HepG2 (cell line): ENCODE measurements around the gene ATP2A3. TPM values are rescaled to one million over a fixed set of nuclear protein-coding genes. Genes with fewer than 3 reads are reported as not detected.

ENCODE experiments used
- ATAC-seq: fragments of 200-7000 bp; cut with Tn5 transposase; 3 replicates; pipeline ENCODE4 v1.9.1; 2020; ENCODE audit warnings: mild to moderate bottlenecking, moderate library complexity
- BruUV-seq: library from RNA; stranded (reverse); fragments of 400-500 nt; replicated peaks from 2 replicates; lab custom pipeline; 2021; lab: Mats Ljungman, UMichigan
- CTCF ChIA-PET: fragments of 300-600 bp; formaldehyde crosslinking; extraction: SDS; loops from one replicate; lab custom pipeline; 2021; ENCODE audit warnings: low total read pairs, inconsistent platforms, low intra/inter-chr PET ratio; lab: Yijun Ruan, JAX
- POLR2A ChIA-PET: fragments of 350-600 bp; sonication (Branson Sonifier 250); formaldehyde crosslinking; loops from one replicate; lab custom pipeline; 2020; ENCODE audit warnings: antibody characterized with exemption, inconsistent platforms; lab: Yijun Ruan, JAX
- DNase-seq: peaks from one replicate; pipeline ENCODE4 v3.0.0-alpha.2; 2015; ENCODE audit warnings: low spot score
- FAIRE-seq: peaks from 3 replicates; lab custom pipeline; 2011; peaks lifted over from hg19 to GRCh38; lab: Jason Lieb, UNC
- H2AFZ ChIP-seq: one replicate; pipeline ENCODE4 v1.6.1; 2011; ENCODE audit warnings: low read length, inconsistent platforms
- H3K27ac ChIP-seq: fragments of 300-600 bp; 3 replicates; pipeline ENCODE4 v1.8.0; 2011; ENCODE audit warnings: mixed run types, mild to moderate bottlenecking, mixed read lengths, low read length, inconsistent platforms; ENCODE audit not compliant: insufficient read depth; ENCODE audit errors: extremely low read length
- H3K27me3 ChIP-seq, 2 experiments: fragments of 200-600 bp in 1 of 2; 2 replicates in 1 of 2; 3 replicates in 1 of 2; pipeline versions ENCODE4 v1.6.0 to v1.8.0; 2011; ENCODE audit warnings: low read length in 2 of 2, mild to moderate bottlenecking in 2 of 2, moderate library complexity in 2 of 2, inconsistent platforms in 1 of 2; ENCODE audit not compliant: insufficient read depth in 2 of 2, control insufficient read depth in 1 of 2
- H3K36me3 ChIP-seq, 2 experiments: fragments of 200-600 bp in 1 of 2; replicated peaks in 1 of 2; 2 replicates in 1 of 2; 3 replicates in 1 of 2; pipeline versions ENCODE4 v1.5.1 to v1.8.0; 2011; ENCODE audit warnings: low read length in 2 of 2, inconsistent platforms in 1 of 2; ENCODE audit not compliant: insufficient read depth in 2 of 2, control insufficient read depth in 1 of 2
- H3K4me1 ChIP-seq: 2 replicates; pipeline ENCODE4 v1.5.1; 2012; ENCODE audit warnings: low read length, inconsistent platforms; ENCODE audit not compliant: insufficient read depth
- H3K4me2 ChIP-seq: 2 replicates; pipeline ENCODE4 v1.6.0; 2011; ENCODE audit warnings: low read depth, low read length, inconsistent platforms
- H3K4me3 ChIP-seq, 3 experiments: fragments of 200-600 bp in 1 of 3; sonication (generic), shearing (Covaris generic) in 1 of 3; replicated peaks in 1 of 3; 2 replicates each; pipeline ENCODE4 v1.5.1; 2011 to 2016; ENCODE audit warnings: low read length in 3 of 3, inconsistent platforms in 2 of 3, low read depth in 2 of 3, mild to moderate bottlenecking in 2 of 3, control low read depth in 1 of 3, mixed read lengths in 1 of 3; ENCODE audit not compliant: insufficient read depth in 1 of 3
- H3K79me2 ChIP-seq: one replicate; pipeline ENCODE4 v1.6.1; 2011; ENCODE audit warnings: low read length, inconsistent platforms; ENCODE audit not compliant: insufficient read depth
- H3K9ac ChIP-seq: 2 replicates; pipeline ENCODE4 v1.6.0; 2011; ENCODE audit warnings: mild to moderate bottlenecking, low read depth, low read length, inconsistent platforms; ENCODE audit not compliant: insufficient read depth
- H3K9me3 ChIP-seq: 2 replicates; pipeline ENCODE4 v1.5.1; 2012; ENCODE audit warnings: mild to moderate bottlenecking, low read length
- H4K20me1 ChIP-seq: 2 replicates; pipeline ENCODE4 v1.6.0; 2011; ENCODE audit warnings: inconsistent platforms, mild to moderate bottlenecking, low read length, moderate library complexity; ENCODE audit not compliant: insufficient read depth
- FOXA3 ChIP-seq: IDR thresholded peaks from 2 replicates; pipeline ENCODE4 v1.6.1; 2016; ENCODE audit warnings: missing genetic modification reagents, missing compliant biosample characterization
- GATAD2A ChIP-seq: IDR thresholded peaks from 2 replicates; pipeline ENCODE4 v1.6.1; 2016
- GPN1 ChIP-seq: sonication (generic); formaldehyde crosslinking; IDR thresholded peaks from 2 replicates; pipeline ENCODE4 v1.5.1; 2020; ENCODE audit warnings: missing genetic modification reagents, borderline replicate concordance
- MAZ ChIP-seq, 2 experiments: sonication (generic) in 1 of 2; formaldehyde crosslinking in 1 of 2; IDR thresholded peaks; 2 replicates each; pipeline versions ENCODE4 v1.5.0 to v1.6.1; 2012 to 2020; ENCODE audit warnings: low read depth in 2 of 2, mild to moderate bottlenecking in 2 of 2, borderline replicate concordance in 1 of 2, improper control_type of control experiment in 1 of 2, low read length in 1 of 2, missing genetic modification reagents in 1 of 2, moderate library complexity in 1 of 2
- MIXL1 ChIP-seq: IDR thresholded peaks from 2 replicates; pipeline ENCODE4 v1.6.1; 2016
- NFYB ChIP-seq: sonication (generic); formaldehyde crosslinking; IDR thresholded peaks from 2 replicates; pipeline ENCODE4 v1.4.0; 2020; ENCODE audit warnings: missing genetic modification reagents
- NR2F1 ChIP-seq, 2 experiments: fragments of 450-650 bp in 1 of 2; formaldehyde crosslinking in 1 of 2; IDR thresholded peaks; 2 replicates each; pipeline versions ENCODE4 v1.5.0 to v1.6.1; 2016 to 2020; ENCODE audit warnings: mild to moderate bottlenecking in 1 of 2, missing compliant biosample characterization in 1 of 2, missing genetic modification reagents in 1 of 2, moderate library complexity in 1 of 2
- RBAK ChIP-seq: sonication (generic); formaldehyde crosslinking; IDR thresholded peaks from 2 replicates; pipeline ENCODE4 v1.5.1; 2020; ENCODE audit warnings: mild to moderate bottlenecking, missing genetic modification reagents
- RFX3 ChIP-seq: IDR thresholded peaks from 2 replicates; pipeline ENCODE4 v1.6.1; 2016; ENCODE audit warnings: missing biosample characterization, missing genetic modification reagents
- TBX3 ChIP-seq: fragments of 450-650 bp; IDR thresholded peaks from 2 replicates; pipeline ENCODE4 v1.6.1; 2017; ENCODE audit warnings: antibody characterized with exemption, mild to moderate bottlenecking, inconsistent platforms, borderline replicate concordance
- TOPORS ChIP-seq: sonication (generic); formaldehyde crosslinking; IDR thresholded peaks from 2 replicates; pipeline ENCODE4 v1.8.0; 2023; ENCODE audit warnings: mild to moderate bottlenecking, missing genetic modification reagents
- ZKSCAN1 ChIP-seq: fragments of 150-350 bp; IDR thresholded peaks from 2 replicates; pipeline ENCODE4 v1.6.1; 2014; ENCODE audit warnings: low read length
- ZNF382 ChIP-seq: sonication (generic); formaldehyde crosslinking; IDR thresholded peaks from 2 replicates; pipeline ENCODE4 v1.5.0; 2020; ENCODE audit warnings: missing genetic modification reagents, mild to moderate bottlenecking, borderline replicate concordance
- ZNF576 ChIP-seq: sonication (generic); formaldehyde crosslinking; IDR thresholded peaks from 2 replicates; pipeline ENCODE4 v1.4.0; 2020; ENCODE audit warnings: mild to moderate bottlenecking, missing genetic modification reagents
- ZNF619 ChIP-seq: sonication (generic); formaldehyde crosslinking; IDR thresholded peaks from 2 replicates; pipeline ENCODE4 v1.4.0; 2020; ENCODE audit warnings: mild to moderate bottlenecking, missing genetic modification reagents
- ZNF652 ChIP-seq: IDR thresholded peaks from 2 replicates; pipeline ENCODE4 v1.6.1; 2016; ENCODE audit warnings: low read depth, borderline replicate concordance
- ZNF746 ChIP-seq: sonication (generic); formaldehyde crosslinking; IDR thresholded peaks from 2 replicates; pipeline ENCODE4 v1.8.0; 2022; ENCODE audit warnings: mild to moderate bottlenecking, missing genetic modification reagents
- ZNF792 ChIP-seq: IDR thresholded peaks from 2 replicates; pipeline ENCODE4 v1.6.1; 2016
- WGBS: methylation state at CpG from one replicate; pipeline ENCODE4 v1.1.6; 2017; ENCODE audit warnings: low lambda C conversion rate; 5-methylcytosine and 5-hydroxymethylcytosine counted together
- in situ Hi-C: cut with HindIII; loops from 2 replicates; pipeline ENCODE4 v1.10.0; 2017; ENCODE audit warnings: low pct_unique_long_range_greater_than_20kb; ENCODE audit not compliant: extremely low pct_ligation_motif_present
- intact Hi-C: fragments of 100-400 bp; cut with micrococcal nuclease; formaldehyde crosslinking; loops from one replicate; pipeline ENCODE4 v1.10.0; 2022; ENCODE audit not compliant: unreplicated experiment
- polyA plus RNA-seq, 8 experiments: library from polyadenylated mRNA; depleted of rRNA in 3 of 8; stranded (reverse) in 7 of 8; unstranded in 1 of 8; fragments of >200 nt; fragmentation: Illumina TruSeq in 4 of 8; extraction: Trizol in 4 of 8; gene quantifications; 2 replicates each; pipeline versions ENCODE4 v1.2.1 to v1.2.3, GENCODE V29; 2011 to 2016; ENCODE audit warnings: low read depth in 4 of 8, missing spikeins in 1 of 8, mixed read lengths in 1 of 8; ENCODE audit not compliant: insufficient read depth in 1 of 8
- total RNA-seq, 5 experiments: library from RNA; depleted of rRNA; stranded (reverse); fragments of >200 nt; fragmentation: Illumina TruSeq; extraction: Trizol; gene quantifications; 2 replicates each; pipeline ENCODE4 v1.2.3, GENCODE V29; 2016; ENCODE audit warnings: low read depth in 1 of 5

The ATP2A3 gene
- total and polyA plus RNA-seq, 2 of the 13 experiments (the other 11 are each of a cell fraction or from before 2014, with no cell fraction given), result 0.07 TPM; not detected in 1

GRCh38 chr17:3879186-3879585 lies 85.1 kb downstream of the ATP2A3 start:
- Histone ChIP-seq H3K9ac (no peak overlapping the region), H3K27me3 (no peaks in the 10 kb centered on the region), H3K79me2 (no peaks in the 10 kb centered on the region), H2AFZ (no peak overlapping the region), H3K4me3 (no peak overlapping the region), H3K9me3 (no peaks in the 10 kb centered on the region), H3K27ac (no peak overlapping the region), H4K20me1 (no peaks in the 10 kb centered on the region), H3K36me3 (no peaks in the 10 kb centered on the region; a peak in 1 of 5 replicates), H3K4me1 (peaks cover 8% of the 10 kb centered on the region; the same call in 1 of the 2 replicates), H3K4me2 (no peak overlapping the region)
- POLR2A ChIA-PET, result interaction anchor here (1.5 to 1.6 kb wide), 2 partner anchors 26 to 33 kb away, joined by 5 to 7 read pairs; partner anchors contain the start of gene NCBP3
- intact Hi-C loops, result no loop called here
- BruUV-seq, result no TSS peak
- no peak for ATAC-seq
- CTCF ChIA-PET, result no interaction called here
- DNase-seq, result no peak
- no peak for FAIRE-seq
- 94% methylated on average over 5 of the region's 5 CpGs for WGBS
- TF ChIP-seq TOPORS (CRISPR knock-in tag) (no peak), ZNF792 (CRISPR knock-in tag) (no peak), ZKSCAN1 (no peak), MIXL1 (CRISPR knock-in tag) (no peak), FOXA3 (CRISPR knock-in tag) (no peak), RBAK (no peak), GATAD2A (no peak), GPN1 (CRISPR knock-in tag) (no peak)
- in situ Hi-C loops, result no loop called here

- H3K36me3 ChIP-seq, result peaks cover 0 to 1% of the 10 kb centered on the region in 2 experiments; a peak in 1 of 5 replicates
- DNase-seq (no peak), FAIRE-seq (no peak), ATAC-seq (no peak)
- no TSS peak for BruUV-seq
- ChIA-PET POLR2A (no interaction called here), CTCF (no interaction called here)
- H3K4me2 ChIP-seq, result no peak overlapping the region
- H4K20me1 ChIP-seq, result no peaks in the 10 kb centered on the region
- in situ Hi-C loops (no loop called here), intact Hi-C loops (no loop called here)
- WGBS, result 84% methylated on average over 7 of the region's 8 CpGs
- H3K4me1 ChIP-seq, result peaks cover 8% of the 10 kb centered on the region; the same call in 1 of the 2 replicates
- H3K79me2 ChIP-seq, result no peaks in the 10 kb centered on the region
- H3K4me3 ChIP-seq, result no peak overlapping the region
- TF ChIP-seq NR2F1 (CRISPR knock-in tag; IDR thresholded peaks at IDR 0.05) (no peak), ZNF652 (no peak), MAZ (IDR thresholded peaks at IDR 0.05; ENCODE audit: borderline replicate concordance, low read depth, low read length) (no peak), MAZ (CRISPR knock-in tag; IDR thresholded peaks at IDR 0.05; ENCODE audit: low read depth) (no peak), ZNF382 (CRISPR knock-in tag) (no peak), ZNF619 (CRISPR knock-in tag) (no peak), RFX3 (CRISPR knock-in tag) (no peak), TBX3 (no peak), NFYB (no peak), ZNF746 (CRISPR knock-in tag) (no peak), ZNF576 (CRISPR knock-in tag) (no peak)
- no peaks in the 10 kb centered on the region for H3K9me3 ChIP-seq
- H3K9ac ChIP-seq, result no peak overlapping the region
- no peaks in the 10 kb centered on the region for H3K27me3 ChIP-seq
- no peak overlapping the region for H2AFZ ChIP-seq
- H3K27ac ChIP-seq, result no peak overlapping the region
Measured at GRCh38 chr17:3877220-3877619, 87.0 kb downstream of the ATP2A3 start.
